DOHH2 (cell line): Measurements from ENCODE around the gene CILP.

Source experiments
- H3F3A ChIP-seq: fragments of 200-600 bp; sonication (generic), shearing (Covaris generic); 2 replicates; pipeline ENCODE4 v1.6.0; 2016; ENCODE audit warnings: antibody characterized with exemption, mild to moderate bottlenecking; ENCODE audit not compliant: control insufficient read depth, insufficient read depth
- H3K27ac ChIP-seq: fragments of 200-600 bp; sonication (generic); 2 replicates; pipeline ENCODE4 v1.5.1; 2014; ENCODE audit warnings: low read depth, mild to moderate bottlenecking, low read length, moderate library complexity
- H3K27me3 ChIP-seq: fragments of 200-600 bp; sonication (generic); 2 replicates; pipeline ENCODE4 v1.6.1; 2014; ENCODE audit warnings: mild to moderate bottlenecking, low read length, mixed read lengths; ENCODE audit not compliant: control insufficient read depth
- H3K36me3 ChIP-seq: fragments of 200-600 bp; sonication (generic); 2 replicates; pipeline ENCODE4 v1.6.1; 2014; ENCODE audit warnings: mild to moderate bottlenecking, low read length, moderate library complexity, mixed read lengths; ENCODE audit not compliant: control insufficient read depth
- H3K4me1 ChIP-seq: fragments of 200-600 bp; sonication (generic); 2 replicates; pipeline ENCODE4 v1.6.1; 2014; ENCODE audit warnings: mild to moderate bottlenecking, low read length, mixed read lengths; ENCODE audit not compliant: control insufficient read depth
- H3K4me2 ChIP-seq: fragments of 200-600 bp; sonication (generic); 2 replicates; pipeline ENCODE4 v1.6.0; 2014; ENCODE audit warnings: mild to moderate bottlenecking, low read length, moderate library complexity
- H3K4me3 ChIP-seq: fragments of 200-600 bp; sonication (generic); 2 replicates; pipeline ENCODE4 v1.5.1; 2014; ENCODE audit warnings: mild to moderate bottlenecking, low read length, mixed read lengths
- H3K79me2 ChIP-seq: fragments of 200-600 bp; sonication (generic); 2 replicates; pipeline ENCODE4 v1.6.1; 2014; ENCODE audit warnings: mild to moderate bottlenecking, low read length, mixed read lengths; ENCODE audit not compliant: control insufficient read depth
- H3K9me2 ChIP-seq: fragments of 200-600 bp; sonication (generic); replicated peaks from 2 replicates; pipeline ENCODE4 v1.6.1; 2014; ENCODE audit warnings: mild to moderate bottlenecking, low read length, mixed read lengths; ENCODE audit not compliant: control insufficient read depth
- H3K9me3 ChIP-seq: fragments of 200-600 bp; sonication (generic); 2 replicates; pipeline ENCODE4 v1.6.1; 2014; ENCODE audit warnings: antibody characterized with exemption, low read length, mixed read lengths; ENCODE audit not compliant: control insufficient read depth, insufficient read depth
- H4K20me1 ChIP-seq: fragments of 200-600 bp; sonication (generic); 2 replicates; pipeline ENCODE4 v1.6.0; 2014; ENCODE audit warnings: low read depth, mild to moderate bottlenecking, antibody characterized with exemption, low read length, moderate library complexity; ENCODE audit not compliant: control insufficient read depth, insufficient read depth
- CTCF ChIP-seq: fragments of 200-600 bp; sonication (generic); IDR thresholded peaks from one replicate; pipeline ENCODE4 v1.5.1; 2014; ENCODE audit warnings: antibody characterized with exemption, mild to moderate bottlenecking, low read depth, low read length; ENCODE audit not compliant: poor library complexity, severe bottlenecking
- EZH2phosphoT487 ChIP-seq: fragments of 200-600 bp; sonication (generic); IDR thresholded peaks from 2 replicates; pipeline ENCODE4 v1.6.1; 2017; ENCODE audit warnings: borderline replicate concordance, mild to moderate bottlenecking, antibody characterized with exemption, low read length, moderate library complexity, mixed read lengths

CILP gene

GRCh38 chr15:65146438-65146837 lies 64.8 kb downstream of the CILP start:
- H3K27me3 ChIP-seq = no peaks in the 10 kb centered on the region
- peaks cover 32% of the 10 kb centered on the region for H3K36me3 ChIP-seq
- H4K20me1 ChIP-seq = no peaks in the 10 kb centered on the region

More at GRCh38 chr15:65146438-65146837, 64.8 kb downstream of the CILP start:
- Histone ChIP-seq H3K4me3 (no peak overlapping the region), H3K4me2 (no peak overlapping the region), H3K27ac (no peak overlapping the region), H3K9me3 (no peaks in the 10 kb centered on the region), H3K4me1 (no peaks in the 10 kb centered on the region), H3K79me2 (no peaks in the 10 kb centered on the region), H3K9me2 (no peaks in the 10 kb centered on the region), H3F3A (peaks cover 5% of the 10 kb centered on the region; the same call in 1 of the 2 replicates)
- TF ChIP-seq EZH2phosphoT487 (no peak), CTCF (no peak)
